ENCODE results near the gene ATOX1. TPM values are rescaled to one million over a fixed set of nuclear protein-coding genes. Genes with fewer than 3 reads are reported as not detected.
A peak's percentile ranks its signal among the peaks of the same experiment; 100 is the strongest.
"Not testable (repeated sequence)": the region's sequence is repeated elsewhere in the genome, so short reads cannot be mapped to it uniquely, and the experiment has no call there.

ATOX1 gene
- polyA plus RNA-seq, 3 donors: 102 to 127 (median 117) TPM

DNA sequence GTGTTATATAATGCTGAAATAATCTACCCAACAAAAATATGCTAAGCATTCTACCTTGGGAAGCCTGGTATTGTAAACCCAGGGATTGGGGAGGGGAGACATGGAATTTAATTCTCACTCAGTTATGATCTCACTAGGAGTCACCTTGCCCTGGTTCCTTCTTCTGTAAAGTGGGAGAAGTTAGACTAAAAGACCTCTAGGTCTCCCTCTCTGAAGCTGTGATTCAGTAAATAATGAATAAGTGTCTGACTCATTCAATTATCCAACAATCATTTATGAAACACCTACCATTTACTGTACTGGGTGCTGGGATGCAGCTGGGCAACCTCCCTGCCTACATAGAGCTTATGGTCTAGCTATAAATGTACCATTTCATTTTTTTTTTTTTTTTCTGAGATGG, 51.5 kb downstream of the ATOX1 start:
- DNase-seq: no peak

DNA sequence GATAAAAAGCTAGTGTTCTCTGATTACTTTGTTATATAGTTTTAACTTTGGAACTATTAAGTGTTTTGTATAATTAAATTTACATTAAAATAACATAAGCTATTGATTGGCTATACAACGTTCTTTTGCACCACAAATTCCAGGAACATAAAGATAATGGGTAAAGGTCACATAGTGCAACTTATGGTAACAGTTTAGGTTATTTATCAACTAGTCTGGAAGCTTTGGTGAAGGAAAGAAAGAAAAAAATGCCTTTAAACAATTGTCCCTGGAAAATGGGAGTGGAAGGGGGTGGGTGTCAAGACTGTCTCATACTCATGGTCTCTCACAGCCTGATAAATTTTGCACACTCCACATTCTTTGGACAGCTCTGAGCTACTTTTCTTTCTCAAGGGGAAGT, 54.7 kb downstream of the ATOX1 start:
- no peak for DNase-seq

DNA sequence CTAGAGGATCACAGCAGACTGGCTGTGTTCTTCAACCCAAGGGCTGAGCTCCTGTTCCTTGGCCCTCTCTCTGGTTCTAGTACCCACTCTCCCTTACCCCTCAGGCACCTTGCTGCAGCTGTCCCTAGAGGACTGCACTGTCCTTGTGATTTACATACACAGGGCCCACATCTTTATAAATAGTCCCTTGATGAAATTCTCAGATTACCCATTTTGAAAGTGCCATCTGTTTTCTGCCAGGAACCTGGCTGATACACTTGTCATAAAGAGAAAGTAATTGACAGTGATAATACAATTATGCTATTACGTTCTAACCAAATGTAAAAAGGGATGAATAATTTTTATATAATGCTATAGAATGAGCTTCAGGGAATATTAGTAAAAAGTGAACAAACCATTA, 55.2 kb downstream of the ATOX1 start:
- no peak for DNase-seq

DNA sequence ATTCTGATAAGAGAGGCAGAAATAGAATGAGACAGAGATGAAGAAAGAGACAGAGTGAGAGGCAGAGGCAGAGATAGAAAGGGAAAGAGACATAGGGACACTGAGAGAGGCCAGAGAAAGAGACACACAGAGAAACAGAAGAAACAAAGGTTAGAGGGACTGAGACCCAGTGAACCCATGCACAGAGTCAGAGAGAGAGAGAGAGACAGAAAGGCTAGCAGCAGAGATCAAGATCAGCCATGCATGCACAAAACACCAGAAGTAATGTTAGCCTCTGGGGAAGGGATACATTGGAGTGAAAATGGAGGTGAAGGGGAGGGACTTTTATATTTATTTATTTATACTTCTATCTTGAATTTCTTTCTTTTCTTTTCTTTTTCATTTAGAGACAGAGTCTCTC, 57.6 kb downstream of the ATOX1 start:
- no peak for DNase-seq

DNA sequence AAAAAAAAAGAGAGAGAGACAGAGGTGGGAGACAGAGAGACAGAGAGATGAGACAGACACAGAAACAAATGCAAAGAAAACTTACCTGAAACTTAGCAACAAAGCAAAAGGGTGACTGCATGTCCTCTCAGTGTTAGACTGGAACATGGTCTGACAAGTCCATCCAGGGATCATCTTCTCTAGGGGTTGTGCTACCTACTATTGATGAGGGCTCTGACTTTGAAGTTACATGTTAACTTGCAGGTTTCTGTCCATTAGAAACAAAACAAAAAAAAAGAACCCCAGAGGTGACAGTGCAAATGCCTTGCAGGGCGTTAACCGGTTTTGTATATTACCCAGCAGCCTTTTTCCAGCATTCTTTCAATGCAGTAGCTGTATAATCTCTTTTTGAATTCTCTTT, 58.1 kb downstream of the ATOX1 start:
- no peak for DNase-seq

DNA sequence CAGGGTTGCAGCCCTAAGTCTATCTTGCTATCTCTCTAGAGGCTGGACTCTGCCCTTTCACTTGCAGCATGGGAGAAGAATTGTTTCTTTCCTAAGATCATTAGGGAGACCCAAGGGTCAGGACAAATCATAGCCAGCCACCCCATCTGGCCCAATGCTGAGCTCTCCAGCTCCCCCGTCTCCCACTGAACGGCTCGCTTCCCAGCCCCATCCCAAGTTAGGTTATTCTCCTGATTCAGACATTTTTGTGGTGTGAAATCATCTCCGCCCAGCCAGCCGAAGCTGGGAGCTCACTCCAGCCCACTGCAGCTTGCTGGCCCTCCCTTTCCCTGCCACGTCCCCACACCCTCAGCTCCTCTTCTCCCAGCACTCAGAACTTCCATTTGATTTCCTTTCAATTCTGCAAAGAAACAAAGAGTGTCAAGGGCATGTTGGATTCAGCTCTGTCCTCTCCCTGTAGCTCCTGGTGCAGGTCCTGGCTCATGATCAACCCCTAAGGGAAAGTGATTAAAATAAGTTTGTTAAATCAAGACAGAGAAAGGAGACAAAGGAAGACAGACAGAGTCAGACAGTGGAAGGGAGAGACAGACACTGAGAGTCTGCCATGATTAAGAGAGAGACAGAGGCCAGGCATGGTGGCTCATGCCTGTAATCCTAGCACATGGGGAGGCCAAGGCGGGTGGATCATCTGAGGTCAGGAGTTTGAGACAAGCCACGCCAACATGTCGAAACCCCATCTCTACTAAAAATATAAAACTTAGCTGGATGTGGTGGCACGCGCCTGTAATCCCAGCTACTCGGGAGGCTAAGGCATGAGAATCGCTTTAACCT, 59.1 kb downstream of the ATOX1 start:
- peak; percentile 89 for DNase-seq

DNA sequence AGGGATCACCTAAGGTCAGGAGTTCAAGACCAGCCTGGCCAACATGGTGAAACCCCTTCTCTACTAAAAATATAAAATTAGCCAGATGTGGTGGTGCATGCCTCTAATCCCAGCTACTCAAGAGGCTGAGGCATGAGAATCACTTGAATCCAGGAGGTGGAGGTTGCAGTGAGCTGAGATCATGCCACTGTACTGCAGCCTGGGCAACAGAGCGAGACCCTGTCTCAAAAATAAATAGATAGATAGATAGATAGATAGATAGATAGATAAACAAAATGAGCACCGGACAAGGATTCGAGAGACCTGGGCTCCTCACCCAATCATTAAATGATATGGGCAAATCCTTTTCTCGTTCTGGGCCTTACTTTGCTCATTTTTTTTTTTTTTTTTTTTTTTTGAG, 60.4 kb downstream of the ATOX1 start:
- not testable (repeated sequence) for DNase-seq

DNA sequence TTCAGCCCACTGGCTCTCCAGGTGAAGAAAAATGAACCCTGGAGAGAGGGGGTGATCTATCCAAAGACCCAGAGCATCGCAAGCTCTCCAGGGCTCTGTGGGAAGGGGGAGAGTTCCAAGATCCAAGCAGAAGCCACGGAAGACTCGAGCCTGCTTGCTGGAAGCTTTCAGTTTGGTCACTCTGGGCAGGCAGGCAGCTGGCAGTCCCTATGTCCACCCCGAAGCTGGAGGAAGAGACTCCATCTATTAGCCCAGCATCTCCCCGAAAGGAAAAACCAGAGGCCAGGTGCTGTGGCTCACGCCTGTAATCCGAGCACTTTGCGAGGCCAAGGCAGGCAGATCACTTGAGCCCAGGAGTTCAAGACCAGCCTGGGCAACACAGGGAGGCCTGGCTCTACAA, 61.0 kb downstream of the ATOX1 start:
- DNase-seq: no peak

DNA sequence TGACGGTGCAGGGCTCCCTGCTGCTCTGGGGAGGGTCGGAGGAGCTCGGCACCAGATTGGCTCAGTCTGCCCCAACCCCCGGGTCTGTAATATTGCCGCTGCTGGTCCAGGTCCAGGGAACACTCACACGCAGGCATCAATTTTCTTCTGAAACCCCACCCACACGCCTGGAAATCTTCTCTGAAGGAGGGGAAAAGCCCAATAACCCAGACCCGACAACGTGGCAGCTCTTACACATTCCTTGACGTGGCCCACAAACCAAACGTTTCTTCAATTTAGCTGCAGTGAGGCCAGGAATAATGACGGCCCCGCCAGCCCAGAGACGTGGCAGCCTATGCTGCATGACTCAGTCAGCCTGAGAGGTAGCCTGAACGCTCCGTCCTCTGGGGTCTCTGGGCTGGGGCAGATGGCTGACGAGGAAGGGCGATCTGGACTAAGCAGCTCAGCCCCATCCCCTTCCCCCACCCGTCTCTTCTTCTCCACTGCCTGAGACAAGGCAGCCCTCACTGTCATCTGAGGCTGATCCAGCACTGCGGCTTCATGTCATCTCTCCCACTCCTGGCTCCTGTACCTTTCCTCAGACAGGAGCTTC, 61.9 kb downstream of the ATOX1 start:
- DNase-seq: peak; percentile 78

DNA sequence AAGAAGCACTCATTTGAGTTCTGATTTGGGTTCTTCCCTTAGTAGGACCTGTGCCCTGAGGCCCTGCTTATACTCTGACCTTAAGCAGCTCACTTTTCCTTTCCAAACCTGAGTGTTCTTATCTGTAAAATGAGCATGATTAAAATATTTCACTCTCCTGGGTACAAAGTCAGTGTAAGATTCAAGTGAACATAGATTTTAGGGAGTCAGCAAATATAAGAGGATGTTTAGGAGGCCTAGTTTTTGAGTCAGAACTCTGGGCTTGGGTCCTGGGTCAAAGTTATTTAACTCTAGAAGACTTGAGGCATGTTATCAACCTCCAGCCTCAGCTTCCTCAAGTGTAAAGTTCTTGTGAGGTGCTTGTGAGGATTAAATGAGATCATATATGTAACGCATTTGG, 63.0 kb downstream of the ATOX1 start:
- DNase-seq: no peak

DNA sequence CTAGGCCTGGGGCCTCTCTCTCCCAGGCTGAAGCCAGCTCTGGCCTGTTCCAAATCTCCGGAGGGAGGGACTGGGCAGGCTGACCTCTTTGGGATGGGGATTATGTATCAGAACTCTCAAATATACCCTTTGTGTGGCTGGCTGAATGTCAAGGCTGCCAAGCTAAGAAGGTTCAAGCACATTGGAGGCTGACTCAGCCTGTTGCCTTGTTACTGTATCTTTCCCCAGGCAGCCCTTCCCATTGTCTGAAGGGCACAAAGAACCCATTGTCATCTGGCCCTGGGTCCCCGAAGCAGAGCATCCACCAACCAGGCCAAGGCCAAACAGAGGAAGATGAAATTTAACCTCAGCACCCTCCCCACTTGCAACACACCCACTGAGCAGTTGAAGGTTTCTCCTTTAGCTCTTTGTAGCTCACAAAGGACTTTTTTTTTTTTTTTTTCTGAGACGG, 64.4 kb downstream of the ATOX1 start:
- no peak for DNase-seq

Other genes starting within 250 kb of the ATOX1 start
- 10 to 100 TPM in 2 of 3 donors, 1 to 10 TPM in 1; 7.8 to 13.1 (median 11.0) TPM for gene FAT2, start 167.3 kb downstream of the ATOX1 start, polyA plus RNA-seq (ENCODE audit: insufficient read length in 3 of 3)
- 1,000 to 10,000 TPM; 1,656 to 2,635 (median 2,190) TPM for gene SPARC, start 71.7 kb downstream of the ATOX1 start, polyA plus RNA-seq (ENCODE audit: insufficient read length in 3 of 3)
- 100 to 1,000 TPM; 156 to 181 (median 172) TPM for gene G3BP1, start 13.3 kb upstream of the ATOX1 start, polyA plus RNA-seq (ENCODE audit: insufficient read length in 3 of 3)
- gene GLRA1, start 166.2 kb upstream of the ATOX1 start, polyA plus RNA-seq (ENCODE audit: insufficient read length in 3 of 3): under 1 TPM in 1 of 3 donors, not detected in 2; 0.06 TPM

All from renal pelvis (tissue), 4 donors.